Esophagus squamous epithelium (tissue), 4 donors: ENCODE measurements around the gene PDE9A.
"Not testable (repeated sequence)": the region's sequence is repeated elsewhere in the genome, so short reads cannot be mapped to it uniquely, and the experiment has no call there.

Experiments
- POLR2A ChIP-seq, 4 donors: fragments of 450-650 bp; IDR thresholded peaks; one replicate each; pipeline ENCODE4 v1.6.1; 2017; ENCODE audit warnings: antibody characterized with exemption in 4 of 4, mild to moderate bottlenecking in 4 of 4, moderate library complexity in 3 of 4
- TF ChIP-seq, protein P1 (sequence below), 6 experiments: fragments of 450-650 bp in 4 of 6; fragments of 200-600 bp in 2 of 6; sonication (generic) in 2 of 6; IDR thresholded peaks; one replicate each; pipeline ENCODE4 v1.5.1; 2016 to 2019; ENCODE audit warnings: antibody characterized with exemption in 6 of 6, mild to moderate bottlenecking in 4 of 6, moderate library complexity in 4 of 6

DNA sequence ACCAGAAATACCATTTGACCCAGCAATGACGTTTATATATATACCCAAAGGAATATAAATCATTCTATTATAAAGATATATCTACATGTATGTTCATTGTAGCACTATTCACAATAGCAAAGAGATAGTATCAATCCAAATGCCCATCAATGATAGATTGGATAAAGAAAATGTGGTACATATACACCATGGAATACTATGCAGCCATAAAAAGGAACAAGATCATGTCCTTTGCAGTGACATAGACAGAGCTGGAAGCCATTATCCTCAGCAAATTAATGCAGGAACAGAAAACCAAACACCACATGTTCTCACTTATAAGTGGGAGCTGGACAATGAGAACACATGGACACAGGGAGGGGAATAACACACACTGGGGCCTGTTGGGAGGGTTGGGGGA is 55.5 kb downstream of the PDE9A start:
- TF ChIP-seq, protein P1, sequence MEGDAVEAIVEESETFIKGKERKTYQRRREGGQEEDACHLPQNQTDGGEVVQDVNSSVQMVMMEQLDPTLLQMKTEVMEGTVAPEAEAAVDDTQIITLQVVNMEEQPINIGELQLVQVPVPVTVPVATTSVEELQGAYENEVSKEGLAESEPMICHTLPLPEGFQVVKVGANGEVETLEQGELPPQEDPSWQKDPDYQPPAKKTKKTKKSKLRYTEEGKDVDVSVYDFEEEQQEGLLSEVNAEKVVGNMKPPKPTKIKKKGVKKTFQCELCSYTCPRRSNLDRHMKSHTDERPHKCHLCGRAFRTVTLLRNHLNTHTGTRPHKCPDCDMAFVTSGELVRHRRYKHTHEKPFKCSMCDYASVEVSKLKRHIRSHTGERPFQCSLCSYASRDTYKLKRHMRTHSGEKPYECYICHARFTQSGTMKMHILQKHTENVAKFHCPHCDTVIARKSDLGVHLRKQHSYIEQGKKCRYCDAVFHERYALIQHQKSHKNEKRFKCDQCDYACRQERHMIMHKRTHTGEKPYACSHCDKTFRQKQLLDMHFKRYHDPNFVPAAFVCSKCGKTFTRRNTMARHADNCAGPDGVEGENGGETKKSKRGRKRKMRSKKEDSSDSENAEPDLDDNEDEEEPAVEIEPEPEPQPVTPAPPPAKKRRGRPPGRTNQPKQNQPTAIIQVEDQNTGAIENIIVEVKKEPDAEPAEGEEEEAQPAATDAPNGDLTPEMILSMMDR (IDR thresholded peaks at IDR 0.05) = not testable (repeated sequence)
- not testable (repeated sequence) for TF ChIP-seq POLR2A (IDR thresholded peaks at IDR 0.05)
